H1 (cell line): ENCODE data around the gene SHOC1. TPM values are rescaled to one million over a fixed set of nuclear protein-coding genes. Genes with fewer than 3 reads are reported as not detected.

Experiments
- CTCF ChIA-PET: fragments of 300-600 bp; sonication (Branson Sonifier 250); formaldehyde crosslinking; loops from one replicate; lab custom pipeline; 2021; ENCODE audit not compliant: partially characterized antibody; lab: Charles Lee
- POLR2A ChIA-PET: fragments of 300-600 bp; sonication (Branson Sonifier 250); formaldehyde crosslinking; loops from one replicate; lab custom pipeline; 2021; ENCODE audit warnings: inconsistent platforms; ENCODE audit not compliant: partially characterized antibody; lab: Charles Lee
- DNase-seq, 2 experiments: peaks; one replicate each; pipeline versions ENCODE4 v3.0.0 to v3.0.0-alpha.2; 2010 to 2022; ENCODE audit warnings: low spot score in 2 of 2, low read depth in 1 of 2, mixed read lengths in 1 of 2
- FAIRE-seq: peaks from 2 replicates; lab custom pipeline; 2011; peaks lifted over from hg19 to GRCh38; lab: Jason Lieb, UNC
- H2AFZ ChIP-seq: 2 replicates; pipeline ENCODE4 v1.8.1; 2012; ENCODE audit warnings: low read length, inconsistent platforms
- H2AK5ac ChIP-seq: 2 replicates; pipeline ENCODE4 v1.6.1; 2013; ENCODE audit warnings: low read depth, low read length
- H2BK120ac ChIP-seq: replicated peaks from 2 replicates; pipeline ENCODE3; 2013; ENCODE audit warnings: low read depth, low read length, inconsistent platforms
- H2BK12ac ChIP-seq: 2 replicates; pipeline ENCODE4 v1.6.1; 2013; ENCODE audit warnings: low read depth, low read length
- H2BK15ac ChIP-seq: 2 replicates; pipeline ENCODE4 v1.6.1; 2013; ENCODE audit warnings: low read length
- H2BK20ac ChIP-seq: 2 replicates; pipeline ENCODE4 v1.6.1; 2013; ENCODE audit warnings: low read length
- H2BK5ac ChIP-seq: 2 replicates; pipeline ENCODE4 v1.6.1; 2013; ENCODE audit warnings: low read depth, low read length
- H3K14ac ChIP-seq: 2 replicates; pipeline ENCODE4 v1.6.1; 2013; ENCODE audit warnings: inconsistent platforms; ENCODE audit not compliant: insufficient read length
- H3K18ac ChIP-seq: 2 replicates; pipeline ENCODE4 v1.6.1; 2013; ENCODE audit warnings: low read length; ENCODE audit errors: extremely low read depth
- H3K23ac ChIP-seq: 2 replicates; pipeline ENCODE4 v1.6.1; 2013; ENCODE audit warnings: inconsistent platforms; ENCODE audit not compliant: insufficient read length
- H3K23me2 ChIP-seq: 2 replicates; pipeline ENCODE4 v1.6.1; 2013; ENCODE audit warnings: low read depth, low read length
- H3K27ac ChIP-seq: 2 replicates; pipeline ENCODE4 v1.6.1; 2011; ENCODE audit warnings: low read depth, low read length, inconsistent platforms
- H3K27me3 ChIP-seq, 4 experiments: replicated peaks in 1 of 4; 1 replicate in 1 of 4; 2 replicates in 3 of 4; pipeline versions ENCODE4 v1.6.1 to v1.8.1; 2011 to 2013; ENCODE audit warnings: low read length in 3 of 4, mild to moderate bottlenecking in 3 of 4, inconsistent platforms in 2 of 4, mixed read lengths in 2 of 4, moderate library complexity in 1 of 4; ENCODE audit not compliant: control insufficient read depth in 3 of 4, insufficient read depth in 3 of 4; ENCODE audit errors: extremely low read depth in 1 of 4
- H3K36me3 ChIP-seq, 4 experiments: 2 replicates each; pipeline versions ENCODE4 v1.6.1 to v1.8.1; 2011 to 2013; ENCODE audit warnings: mild to moderate bottlenecking in 4 of 4, low read length in 3 of 4, moderate library complexity in 2 of 4, control low read depth in 1 of 4, inconsistent platforms in 1 of 4; ENCODE audit not compliant: insufficient read depth in 4 of 4, control insufficient read depth in 2 of 4
- H3K4ac ChIP-seq: replicated peaks from 2 replicates; pipeline ENCODE3; 2013; ENCODE audit warnings: low read length, low read depth, mixed read lengths, inconsistent platforms; ENCODE audit not compliant: insufficient read length
- H3K4me1 ChIP-seq, 4 experiments: replicated peaks in 1 of 4; 1 replicate in 1 of 4; 2 replicates in 3 of 4; pipeline versions ENCODE4 v1.6.1 to v1.8.1; 2011 to 2013; ENCODE audit warnings: low read length in 3 of 4, inconsistent platforms in 2 of 4, mixed read lengths in 1 of 4; ENCODE audit not compliant: insufficient read depth in 4 of 4, control insufficient read depth in 3 of 4
- H3K4me2 ChIP-seq, 2 experiments: 2 replicates each; pipeline versions ENCODE4 v1.6.1 to v1.8.1; 2011 to 2013; ENCODE audit warnings: low read depth in 2 of 2, low read length in 2 of 2, control low read depth in 1 of 2, inconsistent platforms in 1 of 2, mild to moderate bottlenecking in 1 of 2; ENCODE audit not compliant: insufficient read depth in 1 of 2
- H3K4me3 ChIP-seq, 4 experiments: fragments of 200-600, 300-600 bp in 1 of 4; sonication (generic), shearing (Covaris generic), sonication (Bioruptor Twin) in 1 of 4; 2 replicates each; pipeline versions ENCODE4 v1.5.1 to v1.8.1; 2011 to 2016; ENCODE audit warnings: low read length in 4 of 4, low read depth in 3 of 4, control low read depth in 2 of 4, inconsistent platforms in 2 of 4, mild to moderate bottlenecking in 2 of 4, mixed read lengths in 1 of 4, moderate library complexity in 1 of 4; ENCODE audit not compliant: insufficient read depth in 2 of 4; ENCODE audit errors: extremely low read depth in 1 of 4
- H3K56ac ChIP-seq: replicated peaks from 2 replicates; pipeline ENCODE3; 2013; ENCODE audit warnings: low read depth, mild to moderate bottlenecking, mixed read lengths, low read length, inconsistent platforms; ENCODE audit not compliant: insufficient read length
- H3K79me1 ChIP-seq: 2 replicates; pipeline ENCODE4 v1.6.1; 2013; ENCODE audit warnings: low read depth, low read length, control low read depth
- H3K79me2 ChIP-seq, 2 experiments: 2 replicates each; pipeline versions ENCODE4 v1.6.1 to v1.8.1; 2012 to 2013; ENCODE audit warnings: low read length in 2 of 2, mild to moderate bottlenecking in 2 of 2, inconsistent platforms in 1 of 2; ENCODE audit not compliant: insufficient read depth in 2 of 2, control insufficient read depth in 1 of 2
- H3K9ac ChIP-seq, 4 experiments: replicated peaks in 1 of 4; 1 replicate in 1 of 4; 2 replicates in 3 of 4; pipeline versions ENCODE4 v1.6.1 to v1.8.1; 2011 to 2013; ENCODE audit warnings: low read depth in 3 of 4, low read length in 3 of 4, control low read depth in 2 of 4, mild to moderate bottlenecking in 2 of 4, moderate library complexity in 2 of 4, inconsistent platforms in 1 of 4; ENCODE audit errors: extremely low read depth in 1 of 4
- H3K9me3 ChIP-seq, 2 experiments: 2 replicates each; pipeline versions ENCODE4 v1.6.1 to v1.8.1; 2012 to 2013; ENCODE audit warnings: mild to moderate bottlenecking in 2 of 2, moderate library complexity in 2 of 2, control low read depth in 1 of 2, inconsistent platforms in 1 of 2, low read depth in 1 of 2, low read length in 1 of 2, mixed read lengths in 1 of 2; ENCODE audit not compliant: insufficient read depth in 2 of 2
- H4K20me1 ChIP-seq, 2 experiments: replicated peaks in 1 of 2; 2 replicates each; pipeline versions ENCODE3 to v1.8.1; 2011 to 2013; ENCODE audit warnings: inconsistent platforms in 2 of 2, low read length in 2 of 2, mild to moderate bottlenecking in 1 of 2; ENCODE audit not compliant: insufficient read depth in 2 of 2, control insufficient read depth in 1 of 2
- H4K5ac ChIP-seq: 2 replicates; pipeline ENCODE4 v1.6.1; 2013; ENCODE audit warnings: low read length, low read depth, mixed read lengths, inconsistent platforms; ENCODE audit not compliant: insufficient read length
- H4K8ac ChIP-seq: 2 replicates; pipeline ENCODE4 v1.8.0; 2013; ENCODE audit warnings: mild to moderate bottlenecking, moderate library complexity, low read length, inconsistent platforms; ENCODE audit not compliant: insufficient read depth; ENCODE audit errors: extremely low read depth
- H4K91ac ChIP-seq: replicated peaks from 2 replicates; pipeline ENCODE3; 2013; ENCODE audit warnings: low read length, mixed read lengths, inconsistent platforms; ENCODE audit not compliant: insufficient read length
- ATF3 ChIP-seq: IDR thresholded peaks from 2 replicates; pipeline ENCODE4 v1.6.1; 2011; ENCODE audit warnings: low read depth, mild to moderate bottlenecking, low read length; ENCODE audit not compliant: insufficient read depth
- CEBPB ChIP-seq: IDR thresholded peaks from 2 replicates; pipeline ENCODE4 v1.6.1; 2012; ENCODE audit warnings: low read depth, low read length
- EZH2 ChIP-seq: fragments of 200-600 bp; sonication (generic); IDR thresholded peaks from 2 replicates; pipeline ENCODE4 v1.7.1; 2012; ENCODE audit warnings: low read depth, mild to moderate bottlenecking, moderate library complexity, low read length, inconsistent platforms; ENCODE audit not compliant: severe bottlenecking
- GABPA ChIP-seq: IDR thresholded peaks from 2 replicates; pipeline ENCODE4 v1.6.1; 2011; ENCODE audit warnings: mild to moderate bottlenecking, low read length, moderate library complexity, borderline replicate concordance; ENCODE audit not compliant: insufficient read depth
- GTF2F1 ChIP-seq: IDR thresholded peaks from 2 replicates; pipeline ENCODE4 v1.6.1; 2012; ENCODE audit warnings: low read depth, low read length, improper control_type of control experiment, borderline replicate concordance
- RNF2 ChIP-seq: fragments of 200-900, 300-1000 bp; sonication (generic); IDR thresholded peaks from 2 replicates; pipeline ENCODE4 v1.7.1; 2016; ENCODE audit warnings: borderline replicate concordance, low read depth, mild to moderate bottlenecking, antibody characterized with exemption, low read length; ENCODE audit not compliant: poor library complexity, severe bottlenecking; ENCODE audit errors: missing control alignments
- TCF12 ChIP-seq: IDR thresholded peaks from 2 replicates; pipeline ENCODE4 v1.6.1; 2011; ENCODE audit warnings: low read depth, mild to moderate bottlenecking, low read length
- ZNF274 ChIP-seq: IDR thresholded peaks from 2 replicates; pipeline ENCODE4 v1.7.0; 2012; ENCODE audit warnings: low read length, borderline replicate concordance; ENCODE audit errors: extremely low read depth
- polyA plus RNA-seq, 7 experiments: library from polyadenylated mRNA; depleted of rRNA in 3 of 7; stranded (reverse) in 5 of 7; unstranded in 2 of 7; fragments of >200 nt in 5 of 7; fragments of 200-250 nt in 2 of 7; gene quantifications; 1 replicate in 5 of 7; 2 replicates in 1 of 7; 4 replicates in 1 of 7; pipeline versions ENCODE4 v1.2.1 to v1.2.3, GENCODE V29; 2011 to 2013; ENCODE audit warnings: missing spikeins in 2 of 7, mixed read lengths in 2 of 7
- total RNA-seq: library from RNA; stranded (reverse); fragmentation: NEBNext Ultra II Directional; extraction: Animal tissue kit (Norgen Biotek cat#: 25700); gene quantifications from 2 replicates; pipeline ENCODE4 v1.2.1, GENCODE V29; 2021

The SHOC1 gene
- total and polyA plus RNA-seq, 2 of the 8 experiments (the other 6 are each of a cell fraction or from before 2014, with no cell fraction given): not detected

GRCh38 chr9:111798786-111799185 is 4.0 kb upstream of the SHOC1 start:
- peaks cover 0 to 3% of the 10 kb centered on the region in 2 experiments; a peak in 1 of 4 replicates for H3K9me3 ChIP-seq
- H2BK15ac ChIP-seq: no peak overlapping the region
- H2AFZ ChIP-seq: no peak overlapping the region
- DNase-seq (no peak), FAIRE-seq (no peak)
- no peak overlapping the region for H3K18ac ChIP-seq
- H2BK20ac ChIP-seq: no peak overlapping the region
- H4K20me1 ChIP-seq: no peaks in the 10 kb centered on the region
- no peaks in the 10 kb centered on the region for H3K23me2 ChIP-seq
- H3K36me3 ChIP-seq: no peaks in the 10 kb centered on the region
- no peak overlapping the region for H3K56ac ChIP-seq
- H3K4me2 ChIP-seq: no peak overlapping the region
- no peak overlapping the region for H2BK120ac ChIP-seq
- H4K8ac ChIP-seq: no peak overlapping the region
- H2BK5ac ChIP-seq: no peak overlapping the region
- H2BK12ac ChIP-seq: no peak overlapping the region
- no peak overlapping the region for H4K5ac ChIP-seq
- ChIA-PET CTCF (interaction anchor here (1.0 kb wide), 1 partner anchor 298 kb away, joined by 3 read pairs; no protein-coding TSS in a partner anchor), POLR2A (no interaction called here)
- no peak overlapping the region for H3K23ac ChIP-seq
- no peak overlapping the region for H3K4ac ChIP-seq
- no peaks in the 10 kb centered on the region for H3K79me2 ChIP-seq
- no peak overlapping the region for H3K4me3 ChIP-seq
- no peaks in the 10 kb centered on the region for H3K79me1 ChIP-seq
- H3K4me1 ChIP-seq: no peaks in the 10 kb centered on the region
- H3K14ac ChIP-seq: no peak overlapping the region
- H3K27ac ChIP-seq: no peak overlapping the region
- H3K9ac ChIP-seq: no peak overlapping the region
- H3K27me3 ChIP-seq: no peaks in the 10 kb centered on the region
- no peak overlapping the region for H2AK5ac ChIP-seq
- no peak overlapping the region for H4K91ac ChIP-seq
- TF ChIP-seq RNF2 (no peak), ZNF274 (no peak), GTF2F1 (no peak), TCF12 (no peak), CEBPB (no peak), ATF3 (no peak), EZH2 (no peak), GABPA (no peak)
